Measurements from ENCODE around the gene MISFA.
"Not testable (repeated sequence)": the region's sequence is repeated elsewhere in the genome, so short reads cannot be mapped to it uniquely, and the experiment has no call there.

MISFA gene

DNA sequence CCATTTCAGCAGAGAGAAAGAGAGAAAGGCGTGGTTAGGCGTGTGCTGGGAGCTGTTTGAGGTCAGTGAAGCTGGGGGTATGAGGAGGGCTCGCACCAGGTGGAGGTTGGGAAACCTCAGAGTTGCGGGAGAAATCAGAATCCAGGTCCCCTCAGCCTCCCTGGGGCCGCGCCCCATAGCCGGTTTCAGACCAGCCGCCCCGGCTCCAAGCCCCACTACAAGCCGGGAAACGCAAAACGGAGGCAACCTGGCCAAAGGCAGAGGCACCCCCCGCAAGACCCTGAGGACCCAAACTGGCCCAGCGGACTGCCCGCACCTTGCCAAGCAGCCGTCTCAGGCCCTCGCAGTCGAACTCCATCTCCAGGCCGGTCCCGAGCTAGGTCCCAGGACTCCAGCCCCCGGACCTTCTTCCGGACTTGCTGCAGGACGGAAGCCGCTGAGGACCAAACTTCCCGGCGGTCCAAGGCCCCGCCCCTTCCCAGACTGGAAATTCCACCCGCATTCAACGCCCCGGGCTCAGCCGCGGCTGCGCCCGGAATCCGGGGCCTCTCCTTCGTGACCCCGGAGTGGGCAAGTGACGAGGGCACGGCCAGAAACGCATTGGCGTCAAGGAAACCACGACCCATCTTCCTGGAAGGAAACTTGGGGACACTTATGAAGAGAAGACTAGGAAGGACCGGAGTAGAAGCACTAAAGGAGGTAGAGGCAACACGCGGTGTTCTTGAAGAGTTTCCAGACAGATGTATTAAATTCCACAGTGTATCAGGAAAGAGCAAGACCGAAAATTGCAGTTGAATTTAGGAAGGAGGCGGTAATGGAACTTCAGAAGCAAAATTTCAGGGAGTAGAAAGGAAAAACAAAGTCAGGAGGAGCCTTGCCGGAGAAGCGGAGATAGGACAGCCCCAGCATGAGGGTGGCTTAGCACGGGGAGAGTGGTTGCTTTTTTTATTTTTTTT, 11.0 kb upstream of the MISFA start, which contains the start of gene UEVLD:
Gene UEVLD (minus strand): TSS at position 438 of the 956 bp plus-strand sequence. CDS start 80 bp downstream, at position 358.
- no peaks in the 10 kb centered on the region for H3K27me3 ChIP-seq (ENCODE audit: insufficient read depth, poor library complexity, severe bottlenecking)
- TF ChIP-seq CTCF (IDR thresholded peaks at IDR 0.05; ENCODE audit: insufficient read depth, low read length), result no peak
- peak; percentile 74; the same call in 1 of the 2 replicates for TF ChIP-seq POLR2AphosphoS5 (IDR thresholded peaks at IDR 0.05; ENCODE audit: low read depth)
- TF ChIP-seq GABPA (IDR thresholded peaks at IDR 0.05; ENCODE audit: low read depth), result 0 out of 2 replicates have a peak, but pooled peaks have one; percentile 57
- DNase-seq (ENCODE audit: low read depth in 1 of 2, low spot score in 1 of 2), result peak; percentile 73 to 80
- H3K27ac ChIP-seq (replicated peaks), result peak within 1 kb of the TSS; percentile 51
- H3K4me3 ChIP-seq (replicated peaks; ENCODE audit: insufficient read depth, low read length), result peak within 1 kb of the TSS; percentile 86

DNA sequence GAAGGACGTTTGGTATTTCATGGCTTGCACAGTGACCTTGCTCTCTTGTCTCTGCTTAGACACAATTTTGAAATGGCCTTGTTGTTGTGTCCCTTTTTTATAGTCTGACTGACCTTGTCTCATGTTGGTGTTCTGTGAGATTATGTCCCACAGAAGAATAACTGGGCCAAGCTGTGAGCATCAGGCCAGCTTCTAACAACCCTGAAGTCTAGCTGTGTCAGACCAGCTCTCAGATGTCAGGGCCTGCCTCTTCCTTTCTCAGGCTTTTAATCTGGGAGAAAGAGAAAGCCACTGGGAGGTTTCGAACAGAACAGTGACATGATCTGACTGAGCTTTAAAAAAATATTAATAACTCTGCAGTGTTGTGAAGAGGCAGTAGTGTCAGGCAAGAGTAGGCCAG, 9.0 kb upstream of the MISFA start:
- H3K27ac ChIP-seq (replicated peaks), result no peak overlapping the region
- no peak overlapping the region for H3K4me3 ChIP-seq (replicated peaks; ENCODE audit: insufficient read depth, low read length)
- no peak for DNase-seq (ENCODE audit: low read depth in 1 of 2, low spot score in 1 of 2)
- no peaks in the 10 kb centered on the region for H3K27me3 ChIP-seq (ENCODE audit: insufficient read depth, poor library complexity, severe bottlenecking)
- no peak for TF ChIP-seq CTCF (IDR thresholded peaks at IDR 0.05; ENCODE audit: insufficient read depth, low read length)
- TF ChIP-seq GABPA (IDR thresholded peaks at IDR 0.05; ENCODE audit: low read depth), result no peak
- TF ChIP-seq, protein P1, sequence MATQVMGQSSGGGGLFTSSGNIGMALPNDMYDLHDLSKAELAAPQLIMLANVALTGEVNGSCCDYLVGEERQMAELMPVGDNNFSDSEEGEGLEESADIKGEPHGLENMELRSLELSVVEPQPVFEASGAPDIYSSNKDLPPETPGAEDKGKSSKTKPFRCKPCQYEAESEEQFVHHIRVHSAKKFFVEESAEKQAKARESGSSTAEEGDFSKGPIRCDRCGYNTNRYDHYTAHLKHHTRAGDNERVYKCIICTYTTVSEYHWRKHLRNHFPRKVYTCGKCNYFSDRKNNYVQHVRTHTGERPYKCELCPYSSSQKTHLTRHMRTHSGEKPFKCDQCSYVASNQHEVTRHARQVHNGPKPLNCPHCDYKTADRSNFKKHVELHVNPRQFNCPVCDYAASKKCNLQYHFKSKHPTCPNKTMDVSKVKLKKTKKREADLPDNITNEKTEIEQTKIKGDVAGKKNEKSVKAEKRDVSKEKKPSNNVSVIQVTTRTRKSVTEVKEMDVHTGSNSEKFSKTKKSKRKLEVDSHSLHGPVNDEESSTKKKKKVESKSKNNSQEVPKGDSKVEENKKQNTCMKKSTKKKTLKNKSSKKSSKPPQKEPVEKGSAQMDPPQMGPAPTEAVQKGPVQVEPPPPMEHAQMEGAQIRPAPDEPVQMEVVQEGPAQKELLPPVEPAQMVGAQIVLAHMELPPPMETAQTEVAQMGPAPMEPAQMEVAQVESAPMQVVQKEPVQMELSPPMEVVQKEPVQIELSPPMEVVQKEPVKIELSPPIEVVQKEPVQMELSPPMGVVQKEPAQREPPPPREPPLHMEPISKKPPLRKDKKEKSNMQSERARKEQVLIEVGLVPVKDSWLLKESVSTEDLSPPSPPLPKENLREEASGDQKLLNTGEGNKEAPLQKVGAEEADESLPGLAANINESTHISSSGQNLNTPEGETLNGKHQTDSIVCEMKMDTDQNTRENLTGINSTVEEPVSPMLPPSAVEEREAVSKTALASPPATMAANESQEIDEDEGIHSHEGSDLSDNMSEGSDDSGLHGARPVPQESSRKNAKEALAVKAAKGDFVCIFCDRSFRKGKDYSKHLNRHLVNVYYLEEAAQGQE (IDR thresholded peaks at IDR 0.05; ENCODE audit: insufficient replicate concordance, low read depth), result no peak
- TF ChIP-seq POLR2AphosphoS5 (IDR thresholded peaks at IDR 0.05; ENCODE audit: low read depth), result no peak
- TF ChIP-seq SPI1 (IDR thresholded peaks at IDR 0.05; ENCODE audit: borderline replicate concordance, low read depth), result no peak

DNA sequence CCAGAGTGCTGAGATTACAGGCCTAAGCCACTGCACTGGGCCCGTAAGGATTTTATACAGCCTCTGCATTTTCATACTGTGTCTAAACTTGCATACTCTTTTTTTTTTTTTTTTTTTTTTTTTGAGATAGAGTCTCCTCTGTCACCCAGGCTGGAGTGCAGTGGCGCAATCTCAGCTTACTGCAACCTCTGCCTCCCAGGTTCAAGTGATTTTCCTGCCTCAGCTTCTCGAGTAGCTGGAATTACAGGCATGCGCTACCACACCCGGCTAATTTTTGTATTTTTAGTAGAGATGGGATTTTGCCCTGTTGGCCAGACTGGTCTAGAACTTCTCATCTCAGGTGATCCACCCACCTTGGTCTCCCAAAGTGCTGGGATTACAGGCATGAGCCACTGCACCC, 5.5 kb upstream of the MISFA start:
- not testable (repeated sequence) for H3K27ac ChIP-seq (replicated peaks); DNase-seq (ENCODE audit: low read depth in 1 of 2, low spot score in 1 of 2); H3K27me3 ChIP-seq (ENCODE audit: insufficient read depth, poor library complexity, severe bottlenecking); H3K4me3 ChIP-seq (replicated peaks; ENCODE audit: insufficient read depth, low read length)

DNA sequence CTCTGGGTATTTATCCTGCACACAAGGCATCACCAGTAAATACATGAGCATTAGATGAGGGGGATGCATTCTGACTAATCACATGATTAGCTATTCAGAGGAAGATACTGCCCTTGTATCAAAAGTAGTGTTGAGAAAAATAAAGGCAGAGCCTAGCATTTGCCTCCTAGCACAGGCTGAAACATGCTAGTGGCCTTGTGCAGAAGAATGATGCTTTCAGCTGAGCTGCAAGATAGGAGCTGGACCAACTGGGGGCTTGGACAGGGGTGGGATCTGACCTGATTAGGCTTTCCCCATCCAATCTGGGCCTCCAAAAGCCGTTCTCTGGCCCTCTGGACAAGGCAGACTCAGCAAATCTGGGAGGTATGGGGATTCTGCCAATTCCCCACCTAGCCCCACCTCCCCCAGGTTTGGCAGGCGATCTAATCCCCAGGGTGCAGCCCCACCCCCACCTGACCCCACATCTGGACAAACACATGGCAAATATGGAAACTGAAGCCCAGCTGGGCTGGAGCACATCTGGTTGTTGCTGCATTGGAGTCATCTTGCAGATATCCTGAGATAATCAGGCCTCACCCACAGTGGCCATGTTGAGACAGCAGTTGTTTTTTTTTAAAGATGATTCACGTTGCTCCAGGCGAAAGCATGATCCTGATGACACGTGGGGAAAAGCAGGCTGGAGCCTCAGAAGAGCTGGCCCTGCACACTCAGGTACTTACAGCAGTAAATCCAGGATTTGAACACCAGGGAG, 4.4 kb upstream of the MISFA start:
- no peak for DNase-seq (ENCODE audit: low read depth in 1 of 2, low spot score in 1 of 2)
- no peaks in the 10 kb centered on the region for H3K27me3 ChIP-seq (ENCODE audit: insufficient read depth, poor library complexity, severe bottlenecking)
- no peak for TF ChIP-seq CTCF (IDR thresholded peaks at IDR 0.05; ENCODE audit: insufficient read depth, low read length)
- no peak for TF ChIP-seq POLR2AphosphoS5 (IDR thresholded peaks at IDR 0.05; ENCODE audit: low read depth)
- no peak for TF ChIP-seq GABPA (IDR thresholded peaks at IDR 0.05; ENCODE audit: low read depth)
- TF ChIP-seq, protein P1 (IDR thresholded peaks at IDR 0.05; ENCODE audit: insufficient replicate concordance, low read depth), result no peak
- TF ChIP-seq SPI1 (IDR thresholded peaks at IDR 0.05; ENCODE audit: borderline replicate concordance, low read depth), result no peak
- H3K4me3 ChIP-seq (replicated peaks; ENCODE audit: insufficient read depth, low read length), result no peak overlapping the region
- no peak overlapping the region for H3K27ac ChIP-seq (replicated peaks)
